Cardiac muscle cell (in vitro differentiated cells and primary cell): ENCODE results near the gene ACKR3. TPM values are rescaled to one million over a fixed set of nuclear protein-coding genes. Genes with fewer than 3 reads are reported as not detected.

Experiments
- DNase-seq, 2 donors: peaks; one replicate each; pipeline versions ENCODE4 v3.0.0 to v3.0.0-alpha.2; 2010 to 2017; ENCODE audit warnings: low read depth in 1 of 2, low spot score in 1 of 2
- H3K27ac ChIP-seq: fragments of 200-600 bp; sonication (generic); 2 replicates; pipeline ENCODE4 v1.5.1; 2016
- H3K27me3 ChIP-seq: fragments of 200-600 bp; sonication (generic); 2 replicates; pipeline ENCODE4 v1.6.0; 2016; ENCODE audit warnings: control low read depth
- H3K36me3 ChIP-seq: fragments of 200-600 bp; sonication (generic); 2 replicates; pipeline ENCODE4 v1.5.1; 2016; ENCODE audit warnings: control low read depth
- H3K4me1 ChIP-seq: fragments of 200-600 bp; sonication (generic); 2 replicates; pipeline ENCODE4 v1.8.1; 2017; ENCODE audit warnings: low read depth, mild to moderate bottlenecking, mixed run types
- H3K4me3 ChIP-seq: fragments of 200-600 bp; sonication (generic); 2 replicates; pipeline ENCODE4 v1.5.1; 2016; ENCODE audit warnings: mild to moderate bottlenecking
- H3K9me3 ChIP-seq: fragments of 200-600 bp; sonication (generic); 2 replicates; pipeline ENCODE4 v1.5.1; 2017; ENCODE audit warnings: low read depth, mild to moderate bottlenecking, control low read depth
- polyA plus RNA-seq: library from polyadenylated mRNA; unstranded; fragments of >200 nt; fragmentation: Nextera tagmentation; extraction: Ambion mirVana; gene quantifications from 2 replicates; pipeline ENCODE4 v1.2.1, GENCODE V29; 2016
- total RNA-seq: library from RNA; depleted of rRNA; stranded (reverse); fragments of >200 nt; gene quantifications from 2 replicates; pipeline ENCODE4 v1.2.3, GENCODE V29; 2016
- TF ChIP-seq, protein P1 (sequence below): IDR thresholded peaks from 2 replicates; pipeline ENCODE4 v1.5.1; 2012; ENCODE audit warnings: low read depth, mild to moderate bottlenecking, low read length

The ACKR3 gene
- total and polyA plus RNA-seq, 2 experiments from 2014 or later, result 2.5 to 5.7 TPM

GRCh38 chr2:236587861-236588815, 18.5 kb downstream of the ACKR3 start:
- DNase-seq, result no peak
- TF ChIP-seq, protein P1, sequence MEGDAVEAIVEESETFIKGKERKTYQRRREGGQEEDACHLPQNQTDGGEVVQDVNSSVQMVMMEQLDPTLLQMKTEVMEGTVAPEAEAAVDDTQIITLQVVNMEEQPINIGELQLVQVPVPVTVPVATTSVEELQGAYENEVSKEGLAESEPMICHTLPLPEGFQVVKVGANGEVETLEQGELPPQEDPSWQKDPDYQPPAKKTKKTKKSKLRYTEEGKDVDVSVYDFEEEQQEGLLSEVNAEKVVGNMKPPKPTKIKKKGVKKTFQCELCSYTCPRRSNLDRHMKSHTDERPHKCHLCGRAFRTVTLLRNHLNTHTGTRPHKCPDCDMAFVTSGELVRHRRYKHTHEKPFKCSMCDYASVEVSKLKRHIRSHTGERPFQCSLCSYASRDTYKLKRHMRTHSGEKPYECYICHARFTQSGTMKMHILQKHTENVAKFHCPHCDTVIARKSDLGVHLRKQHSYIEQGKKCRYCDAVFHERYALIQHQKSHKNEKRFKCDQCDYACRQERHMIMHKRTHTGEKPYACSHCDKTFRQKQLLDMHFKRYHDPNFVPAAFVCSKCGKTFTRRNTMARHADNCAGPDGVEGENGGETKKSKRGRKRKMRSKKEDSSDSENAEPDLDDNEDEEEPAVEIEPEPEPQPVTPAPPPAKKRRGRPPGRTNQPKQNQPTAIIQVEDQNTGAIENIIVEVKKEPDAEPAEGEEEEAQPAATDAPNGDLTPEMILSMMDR, result no peak
- H3K9me3 ChIP-seq, result no peaks in the 10 kb centered on the region
- no peak overlapping the region for H3K4me3 ChIP-seq
- peaks cover 4% of the 10 kb centered on the region for H3K4me1 ChIP-seq
- H3K36me3 ChIP-seq, result no peaks in the 10 kb centered on the region
- H3K27ac ChIP-seq, result no peak overlapping the region
- no peaks in the 10 kb centered on the region for H3K27me3 ChIP-seq

- no peaks in the 10 kb centered on the region for H3K9me3 ChIP-seq
- H3K4me3 ChIP-seq, result no peak overlapping the region
- H3K36me3 ChIP-seq, result no peaks in the 10 kb centered on the region
Measured at GRCh38 chr2:236588932-236589592, 19.4 kb downstream of the ACKR3 start.

GRCh38 chr2:236590846-236591245, 21.2 kb downstream of the ACKR3 start:
- DNase-seq, result no peak
- no peak overlapping the region for H3K27ac ChIP-seq

More at GRCh38 chr2:236588932-236589592, 19.4 kb downstream of the ACKR3 start:
- Histone ChIP-seq H3K27ac (no peak overlapping the region), H3K4me1 (peaks cover 4% of the 10 kb centered on the region), H3K27me3 (no peaks in the 10 kb centered on the region)
- no peak for DNase-seq
- TF ChIP-seq, protein P1, result no peak

DNA sequence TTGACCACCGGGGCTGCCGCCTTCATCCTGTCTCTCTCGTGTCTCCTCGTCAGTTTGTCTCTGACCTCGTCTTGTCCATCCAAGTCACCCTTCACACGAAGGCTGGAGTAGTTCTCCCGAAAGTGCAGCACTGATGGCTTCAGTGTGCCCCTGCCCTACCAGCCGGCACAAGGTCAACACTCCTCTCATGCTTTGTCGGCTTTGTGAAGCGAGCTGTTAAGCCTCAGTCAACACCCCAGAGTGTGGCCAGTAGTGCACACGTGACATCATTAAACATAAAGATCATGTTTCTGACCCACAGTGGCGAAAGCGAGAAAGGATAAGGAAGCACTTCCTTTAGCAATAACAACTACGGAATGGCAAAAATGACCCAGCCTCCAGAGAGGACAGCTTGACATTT, 23.2 kb downstream of the ACKR3 start:
- DNase-seq, result peak; percentile 56 to 89
- H3K4me1 ChIP-seq, result peaks cover 4% of the 10 kb centered on the region
- no peaks in the 10 kb centered on the region for H3K27me3 ChIP-seq
- TF ChIP-seq, protein P1, result no peak
- no peaks in the 10 kb centered on the region for H3K36me3 ChIP-seq
- no peaks in the 10 kb centered on the region for H3K9me3 ChIP-seq
- no peak overlapping the region for H3K4me3 ChIP-seq
- H3K27ac ChIP-seq, result no peak overlapping the region

More at GRCh38 chr2:236590846-236591245, 21.2 kb downstream of the ACKR3 start:
- H3K27me3 ChIP-seq, result no peaks in the 10 kb centered on the region
- TF ChIP-seq, protein P1, result no peak
- H3K36me3 ChIP-seq, result no peaks in the 10 kb centered on the region
- no peak overlapping the region for H3K4me3 ChIP-seq
- H3K4me1 ChIP-seq, result peaks cover 4% of the 10 kb centered on the region
- no peaks in the 10 kb centered on the region for H3K9me3 ChIP-seq

DNA sequence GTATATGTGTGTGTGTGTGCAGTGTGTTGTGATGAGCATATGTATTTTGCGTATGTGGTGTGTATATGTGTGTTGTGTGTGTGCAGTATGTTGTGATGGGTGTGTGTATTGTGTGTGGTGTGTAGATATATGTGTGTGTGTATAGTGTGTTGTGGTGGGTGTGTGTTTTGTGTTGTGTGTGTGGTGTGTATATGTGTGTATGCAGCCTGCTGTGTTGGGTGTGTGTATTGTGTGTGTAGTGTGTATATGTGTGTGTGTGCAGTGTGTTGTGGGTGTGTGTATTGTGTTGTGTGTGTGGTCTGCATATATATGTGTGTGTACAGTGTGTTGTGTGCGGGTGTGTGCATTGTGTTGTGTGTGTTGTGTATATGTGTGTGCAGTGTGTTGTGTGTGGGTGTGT, 23.9 kb downstream of the ACKR3 start:
- H3K4me3 ChIP-seq, result no peak overlapping the region
- H3K27me3 ChIP-seq, result no peaks in the 10 kb centered on the region
- H3K27ac ChIP-seq, result no peak overlapping the region
- no peaks in the 10 kb centered on the region for H3K9me3 ChIP-seq
- TF ChIP-seq, protein P1, result no peak
- H3K4me1 ChIP-seq, result peaks cover 4% of the 10 kb centered on the region
- H3K36me3 ChIP-seq, result no peaks in the 10 kb centered on the region
- DNase-seq, result no peak
